ENCODE results near the gene ZNF728.
"Not testable (repeated sequence)": the region's sequence is repeated elsewhere in the genome, so short reads cannot be mapped to it uniquely, and the experiment has no call there.

Gene ZNF728

GRCh38 chr19:23002690-23003422 lies at the start of gene ZNF728:
TSS of gene ZNF728 (minus strand) at chr19:23003176. CDS start at chr19:23003030, 146 bp downstream.
- DNase-seq, result no peak

GRCh38 chr19:23052349-23052748 lies 49.4 kb upstream of the ZNF728 start:
- DNase-seq, result no peak

DNA sequence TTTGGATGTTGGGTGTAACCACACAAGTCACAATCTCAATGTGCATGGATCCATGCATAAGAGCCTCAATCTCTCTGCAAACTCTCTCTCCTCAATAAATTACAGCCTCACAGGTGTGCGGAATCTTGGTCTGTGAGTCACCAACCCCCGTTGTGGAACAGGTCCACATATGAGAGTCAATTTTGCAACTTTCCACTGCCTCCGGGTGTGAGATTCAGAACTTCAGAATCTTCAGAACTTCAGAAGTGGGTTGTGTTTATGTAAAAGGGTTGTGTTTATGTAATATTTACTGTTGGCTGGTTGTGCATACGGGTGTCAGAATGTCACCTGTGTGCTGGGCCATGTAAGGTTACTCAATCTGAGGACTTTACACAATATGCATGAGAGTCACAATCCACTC lies 46.3 kb upstream of the ZNF728 start:
- DNase-seq, result no peak

- no peak for DNase-seq
Observed at GRCh38 chr19:23046743-23047142, 43.8 kb upstream of the ZNF728 start.

DNA sequence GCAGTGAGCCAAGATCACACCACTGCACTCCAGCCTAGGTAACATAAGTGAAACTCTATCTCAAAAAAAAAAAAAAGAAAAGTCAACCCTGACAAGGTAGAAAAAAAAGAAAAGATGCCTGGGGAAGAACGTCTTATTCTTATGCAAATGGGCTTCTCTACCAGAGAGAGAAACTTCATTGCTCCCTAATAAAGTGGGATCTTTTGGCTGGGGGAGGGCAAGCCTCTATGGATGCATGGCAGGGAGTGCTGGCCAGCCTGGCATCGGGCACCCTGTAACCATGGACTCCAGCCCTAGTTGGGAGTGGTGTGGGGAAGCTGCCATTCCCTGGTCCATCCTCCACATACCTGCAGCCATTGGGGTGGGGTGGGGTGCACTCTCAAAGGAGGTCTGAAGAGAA lies 30.7 kb upstream of the ZNF728 start:
- no peak for DNase-seq

DNA sequence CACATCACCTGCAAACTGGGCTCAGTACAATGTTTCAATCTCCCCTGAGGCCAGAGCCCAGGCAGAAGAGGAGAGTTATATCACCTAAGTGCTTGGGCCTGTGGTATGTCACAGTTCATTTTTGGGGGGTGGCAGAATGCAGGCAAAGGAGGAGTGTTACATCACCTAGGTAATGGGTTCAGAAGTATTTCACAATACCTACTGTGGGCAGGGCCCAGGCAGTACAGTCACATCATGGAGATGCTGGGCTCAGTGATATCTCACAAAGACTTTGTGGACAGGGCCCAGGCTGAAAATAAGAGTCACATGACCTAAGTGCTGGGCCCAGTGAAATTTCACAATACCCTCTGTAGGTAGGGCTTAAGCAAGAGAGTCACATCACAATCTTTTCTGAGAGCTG lies 12.7 kb upstream of the ZNF728 start:
- no peak for DNase-seq

- DNase-seq, result not testable (repeated sequence)
Observed at GRCh38 chr19:22994957-22995356, 8.0 kb downstream of the ZNF728 start.

GRCh38 chr19:22976248-22976647 lies 26.7 kb downstream of the ZNF728 start:
- DNase-seq, result no peak

DNA sequence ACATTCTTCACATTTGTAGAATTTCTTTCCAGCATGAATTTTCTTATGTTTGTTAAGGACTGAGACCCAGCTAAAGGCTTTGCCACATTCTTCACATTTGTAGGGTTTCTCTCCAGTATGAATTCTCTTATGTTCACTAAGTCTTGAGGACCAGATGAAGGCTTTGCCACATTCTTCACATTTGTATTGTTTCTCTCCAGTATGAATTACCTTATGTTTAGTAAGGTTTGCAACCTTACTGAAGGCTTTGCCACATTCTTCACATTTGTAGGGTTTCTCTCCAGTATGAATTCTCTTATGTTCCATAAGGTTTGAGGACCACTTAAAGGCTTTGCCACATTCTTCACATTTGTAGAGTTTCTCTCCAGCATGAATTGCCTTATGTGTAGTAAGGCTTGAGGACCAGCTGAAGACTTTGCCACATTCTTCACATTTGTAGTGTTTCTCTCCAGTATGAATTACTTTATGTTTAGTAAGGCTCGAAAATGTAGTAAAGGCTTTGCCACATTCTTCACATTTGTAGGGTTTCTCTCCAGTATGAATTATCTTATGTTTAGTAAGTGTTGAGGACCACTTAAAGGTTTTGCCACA lies 27.3 kb downstream of the ZNF728 start:
- DNase-seq, result not testable (repeated sequence)

DNA sequence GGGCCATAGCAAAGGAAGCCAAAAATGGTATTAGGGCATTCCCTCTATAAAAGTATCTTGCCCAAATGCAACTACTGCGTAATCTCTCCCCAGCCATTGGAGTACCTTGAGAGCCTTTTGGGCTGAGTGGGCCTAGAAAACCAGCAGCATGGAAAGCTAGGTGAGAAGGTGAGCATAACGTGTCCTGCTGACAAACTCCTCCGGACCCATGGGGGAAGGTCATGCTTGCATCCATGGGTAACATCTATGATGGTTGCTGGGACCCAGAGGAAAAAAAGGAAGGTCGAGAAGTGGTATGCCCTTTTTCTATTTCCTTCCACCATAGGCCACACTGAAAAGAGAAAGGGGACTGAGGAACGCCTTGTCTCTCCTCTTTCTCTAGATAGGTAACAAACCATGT lies 57.4 kb downstream of the ZNF728 start:
- no peak for DNase-seq

- no peak for DNase-seq
Observed at GRCh38 chr19:22935151-22935550, 67.8 kb downstream of the ZNF728 start.

- not testable (repeated sequence) for DNase-seq
Observed at GRCh38 chr19:22927576-22927975, 75.4 kb downstream of the ZNF728 start.

DNA sequence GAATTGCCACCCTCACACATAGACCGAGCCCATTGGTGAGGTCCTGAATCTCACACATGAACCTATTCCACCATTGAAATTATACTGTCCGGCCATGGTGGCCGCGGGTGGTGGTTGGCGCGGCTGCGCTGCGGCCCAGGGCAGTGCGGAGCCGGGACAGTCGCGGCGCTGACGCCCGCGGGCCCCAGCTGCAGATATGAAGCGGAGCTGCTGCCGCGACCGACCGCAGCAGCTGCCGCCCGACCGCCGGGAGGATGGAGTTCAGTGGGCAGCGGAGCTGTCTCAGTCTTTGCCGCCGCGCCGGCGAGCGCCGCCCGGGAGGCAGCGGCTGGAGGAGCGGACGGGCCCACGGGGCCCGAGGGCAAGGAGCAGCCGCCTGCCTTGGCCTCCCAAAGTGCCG lies 77.8 kb downstream of the ZNF728 start:
- DNase-seq, result not testable (repeated sequence)
